HFFc6 (cell line): ENCODE results near the gene COL4A2. TPM values are rescaled to one million over a fixed set of nuclear protein-coding genes. Genes with fewer than 3 reads are reported as not detected.
A peak's percentile ranks its signal among the peaks of the same experiment; 100 is the strongest.

Source experiments
- DNase-seq: peaks from one replicate; pipeline ENCODE4 v3.0.0-alpha.2; 2018
- H3K27ac Mint-ChIP-seq: 2 replicates; pipeline ENCODE4 v1.8.0; 2020; ENCODE audit warnings: mild to moderate bottlenecking, mixed read lengths
- H3K27me3 Mint-ChIP-seq: 2 replicates; pipeline ENCODE4 v1.8.0; 2021; ENCODE audit warnings: mild to moderate bottlenecking, moderate library complexity, mixed read lengths; ENCODE audit not compliant: insufficient read depth
- H3K36me3 Mint-ChIP-seq: 2 replicates; pipeline ENCODE4 v1.8.0; 2021; ENCODE audit warnings: low read depth, mixed read lengths
- H3K4me1 Mint-ChIP-seq: 2 replicates; pipeline ENCODE4 v1.8.0; 2020; ENCODE audit warnings: low read depth, mixed read lengths
- H3K4me3 Mint-ChIP-seq: 2 replicates; pipeline ENCODE4 v1.8.0; 2020; ENCODE audit warnings: mild to moderate bottlenecking, moderate library complexity, mixed read lengths
- H3K9me3 Mint-ChIP-seq: 2 replicates; pipeline ENCODE4 v1.8.0; 2020; ENCODE audit warnings: mild to moderate bottlenecking, mixed read lengths
- total RNA-seq, 6 experiments: library from RNA; stranded (reverse); fragmentation: NEBNext Ultra II Directional; extraction: Animal tissue kit (Norgen Biotek cat#: 25700); gene quantifications; 2 replicates in 1 of 6; 3 replicates in 5 of 6; pipeline ENCODE4 v1.2.3, GENCODE V29; 2021
- TF ChIP-seq, protein P1 (sequence below): fragments of 200-600 bp; sonication (generic); IDR thresholded peaks from 2 replicates; pipeline ENCODE4 v1.5.0; 2021; ENCODE audit warnings: antibody characterized with exemption, mild to moderate bottlenecking

The COL4A2 gene
- total RNA-seq, 6 experiments from 2014 or later, result 202 to 327 (median 217) TPM

GRCh38 chr13:110360598-110360997, 53.5 kb downstream of the COL4A2 start:
- H3K4me1 Mint-ChIP-seq, result peaks cover 9% of the 10 kb centered on the region; the same call in 1 of the 2 replicates

DNA sequence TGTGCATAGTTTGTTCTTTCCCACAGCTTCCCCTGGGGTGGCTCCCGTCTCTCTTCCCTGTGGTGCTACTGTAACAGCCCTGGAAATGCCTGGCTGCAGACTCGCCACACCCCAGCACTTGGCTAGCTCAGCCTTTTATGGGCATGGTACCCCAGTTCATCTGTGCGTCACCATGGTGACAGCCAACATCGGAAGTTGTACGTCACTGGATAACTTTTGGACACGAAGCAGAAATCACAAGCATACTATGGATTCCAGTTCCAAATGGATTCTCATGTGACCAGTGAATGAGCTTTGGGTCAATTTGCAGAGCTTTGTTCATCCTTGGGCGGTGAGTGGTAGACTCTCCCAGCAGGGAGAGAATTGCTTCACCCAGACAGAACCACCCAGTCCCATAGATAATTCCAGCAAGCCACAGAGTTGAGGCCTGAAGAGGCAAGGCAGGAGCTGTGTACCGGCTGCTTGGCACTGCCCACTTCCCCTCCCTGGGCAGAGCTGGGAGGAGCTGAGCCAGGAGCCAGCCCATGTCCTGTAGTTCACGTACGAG, 54.4 kb downstream of the COL4A2 start:
- TF ChIP-seq, protein P1, sequence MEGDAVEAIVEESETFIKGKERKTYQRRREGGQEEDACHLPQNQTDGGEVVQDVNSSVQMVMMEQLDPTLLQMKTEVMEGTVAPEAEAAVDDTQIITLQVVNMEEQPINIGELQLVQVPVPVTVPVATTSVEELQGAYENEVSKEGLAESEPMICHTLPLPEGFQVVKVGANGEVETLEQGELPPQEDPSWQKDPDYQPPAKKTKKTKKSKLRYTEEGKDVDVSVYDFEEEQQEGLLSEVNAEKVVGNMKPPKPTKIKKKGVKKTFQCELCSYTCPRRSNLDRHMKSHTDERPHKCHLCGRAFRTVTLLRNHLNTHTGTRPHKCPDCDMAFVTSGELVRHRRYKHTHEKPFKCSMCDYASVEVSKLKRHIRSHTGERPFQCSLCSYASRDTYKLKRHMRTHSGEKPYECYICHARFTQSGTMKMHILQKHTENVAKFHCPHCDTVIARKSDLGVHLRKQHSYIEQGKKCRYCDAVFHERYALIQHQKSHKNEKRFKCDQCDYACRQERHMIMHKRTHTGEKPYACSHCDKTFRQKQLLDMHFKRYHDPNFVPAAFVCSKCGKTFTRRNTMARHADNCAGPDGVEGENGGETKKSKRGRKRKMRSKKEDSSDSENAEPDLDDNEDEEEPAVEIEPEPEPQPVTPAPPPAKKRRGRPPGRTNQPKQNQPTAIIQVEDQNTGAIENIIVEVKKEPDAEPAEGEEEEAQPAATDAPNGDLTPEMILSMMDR, result no peak
- Mint-ChIP-seq H3K36me3 (peaks cover 20% of the 10 kb centered on the region), H3K4me1 (peaks cover 14% of the 10 kb centered on the region; the same call in 1 of the 2 replicates), H3K27ac (peak overlapping the region; percentile 76; the same call in 1 of the 2 replicates), H3K4me3 (no peak overlapping the region), H3K27me3 (no peaks in the 10 kb centered on the region), H3K9me3 (no peaks in the 10 kb centered on the region)
- no peak for DNase-seq

More at GRCh38 chr13:110360598-110360997, 53.5 kb downstream of the COL4A2 start:
- no peak overlapping the region for H3K4me3 Mint-ChIP-seq
- peaks cover 12% of the 10 kb centered on the region for H3K36me3 Mint-ChIP-seq
- TF ChIP-seq, protein P1, result no peak
- no peaks in the 10 kb centered on the region for H3K27me3 Mint-ChIP-seq
- no peak for DNase-seq
- H3K27ac Mint-ChIP-seq, result no peak overlapping the region; the same call in 1 of the 2 replicates
- H3K9me3 Mint-ChIP-seq, result no peaks in the 10 kb centered on the region

GRCh38 chr13:110363010-110363409, 55.9 kb downstream of the COL4A2 start:
- Mint-ChIP-seq H3K4me3 (no peak overlapping the region), H3K36me3 (peaks cover 20% of the 10 kb centered on the region), H3K27me3 (no peaks in the 10 kb centered on the region), H3K27ac (no peak overlapping the region), H3K4me1 (peaks cover 27% of the 10 kb centered on the region), H3K9me3 (no peaks in the 10 kb centered on the region)
- DNase-seq, result no peak
- TF ChIP-seq, protein P1, result peak; percentile 43; the same call in 1 of the 2 replicates

DNA sequence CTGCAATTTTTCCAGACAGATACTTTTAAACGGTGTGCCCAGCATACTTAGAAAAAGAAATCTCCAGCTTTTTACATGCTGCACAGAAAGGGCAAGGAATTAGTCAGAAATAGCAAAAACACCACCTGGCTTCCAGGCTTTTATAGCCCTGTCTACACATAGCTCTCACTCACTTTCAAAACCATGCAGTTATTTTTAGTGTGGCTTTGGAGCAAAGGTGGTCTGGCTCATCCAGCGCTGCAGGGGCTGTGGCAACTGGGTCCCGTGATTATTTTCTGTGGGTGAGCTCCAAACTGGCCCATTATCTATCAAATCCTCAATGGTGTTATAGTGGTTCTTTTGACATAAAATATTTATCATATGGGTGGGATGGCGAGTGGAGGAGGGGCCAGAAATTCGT, 57.0 kb downstream of the COL4A2 start:
- Mint-ChIP-seq H3K36me3 (peaks cover 23% of the 10 kb centered on the region), H3K27me3 (no peaks in the 10 kb centered on the region), H3K27ac (no peak overlapping the region), H3K9me3 (no peaks in the 10 kb centered on the region), H3K4me3 (no peak overlapping the region), H3K4me1 (peaks cover 35% of the 10 kb centered on the region)
- DNase-seq, result no peak
- TF ChIP-seq, protein P1, result no peak

- Mint-ChIP-seq H3K27me3 (no peaks in the 10 kb centered on the region; the same call in 1 of the 2 replicates), H3K4me1 (peaks cover 40% of the 10 kb centered on the region), H3K27ac (no peak overlapping the region), H3K36me3 (peaks cover 14% of the 10 kb centered on the region), H3K4me3 (no peak overlapping the region), H3K9me3 (no peaks in the 10 kb centered on the region)
- DNase-seq, result no peak
- TF ChIP-seq, protein P1, result no peak
Measured at GRCh38 chr13:110365876-110366275, 58.8 kb downstream of the COL4A2 start.
